Immature natural killer cell (primary cell): ENCODE measurements around the gene REPS2. TPM values are rescaled to one million over a fixed set of nuclear protein-coding genes. Genes with fewer than 3 reads are reported as not detected.

ENCODE experiments used
- DNase-seq, 3 donors: peaks; one replicate each; pipeline ENCODE4 v3.0.0; 2022; ENCODE audit warnings: mixed read lengths in 1 of 3
- H3K27ac Mint-ChIP-seq, 6 donors: one replicate each; pipeline ENCODE4 v1.8.0; 2020; ENCODE audit warnings: mixed read lengths in 6 of 6, mild to moderate bottlenecking in 5 of 6, inconsistent platforms in 4 of 6, moderate library complexity in 3 of 6
- H3K27me3 Mint-ChIP-seq, 3 donors: one replicate each; pipeline ENCODE4 v1.8.0; 2020 to 2021; ENCODE audit warnings: low read depth in 3 of 3, mild to moderate bottlenecking in 3 of 3, mixed read lengths in 3 of 3, moderate library complexity in 3 of 3, inconsistent platforms in 1 of 3
- H3K36me3 Mint-ChIP-seq, 3 donors: one replicate each; pipeline ENCODE4 v1.8.0; 2020; ENCODE audit warnings: mixed read lengths in 3 of 3, inconsistent platforms in 2 of 3, mild to moderate bottlenecking in 2 of 3
- H3K4me1 Mint-ChIP-seq, 2 donors: one replicate each; pipeline ENCODE4 v1.8.0; 2020; ENCODE audit warnings: inconsistent platforms in 2 of 2, mild to moderate bottlenecking in 2 of 2, mixed read lengths in 2 of 2, moderate library complexity in 1 of 2
- H3K4me3 Mint-ChIP-seq, 5 donors: one replicate each; pipeline ENCODE4 v1.8.0; 2020; ENCODE audit warnings: mild to moderate bottlenecking in 5 of 5, mixed read lengths in 5 of 5, inconsistent platforms in 3 of 5, moderate library complexity in 3 of 5
- H3K9me3 Mint-ChIP-seq, 6 donors: one replicate each; pipeline ENCODE4 v1.8.0; 2020; ENCODE audit warnings: mild to moderate bottlenecking in 6 of 6, mixed read lengths in 6 of 6, inconsistent platforms in 4 of 6, moderate library complexity in 3 of 6
- polyA plus RNA-seq, 3 donors: library from polyadenylated mRNA; unstranded; fragments of 300-500 nt; fragmentation: Illumina TruSeq; gene quantifications; one replicate each; pipeline ENCODE4 v1.2.3, GENCODE V29; 2021

The REPS2 gene
- polyA plus RNA-seq, 3 donors from 2014 or later: 0.03 to 0.71 TPM; not detected in 1

GRCh38 chrX:16975233-16975632, 28.8 kb downstream of the REPS2 start:
- H3K4me3 Mint-ChIP-seq: no peak overlapping the region
- H3K9me3 Mint-ChIP-seq: no peaks in the 10 kb centered on the region

GRCh38 chrX:16977771-16978170, 31.3 kb downstream of the REPS2 start:
- DNase-seq: no peak
- Mint-ChIP-seq H3K4me3 (no peak overlapping the region), H3K27me3 (peaks cover 6 to 8% (median 6%) of the 10 kb centered on the region in 3 donors), H3K9me3 (no peaks in the 10 kb centered on the region), H3K27ac (no peak overlapping the region), H3K36me3 (no peaks in the 10 kb centered on the region), H3K4me1 (no peaks in the 10 kb centered on the region)

More at GRCh38 chrX:16975233-16975632, 28.8 kb downstream of the REPS2 start:
- Mint-ChIP-seq H3K36me3 (no peaks in the 10 kb centered on the region), H3K4me1 (no peaks in the 10 kb centered on the region), H3K27me3 (peaks cover 6 to 7% (median 6%) of the 10 kb centered on the region in 3 donors), H3K27ac (no peak overlapping the region)
- DNase-seq: no peak

- DNase-seq: no peak
- no peaks in the 10 kb centered on the region for H3K36me3 Mint-ChIP-seq
- H3K27ac Mint-ChIP-seq: no peak overlapping the region
- no peak overlapping the region for H3K4me3 Mint-ChIP-seq
- no peaks in the 10 kb centered on the region for H3K4me1 Mint-ChIP-seq
- no peaks in the 10 kb centered on the region for H3K9me3 Mint-ChIP-seq
- H3K27me3 Mint-ChIP-seq: peaks cover 6 to 8% (median 6%) of the 10 kb centered on the region in 3 donors
Measured at GRCh38 chrX:16978193-16978984, 31.9 kb downstream of the REPS2 start.

- peaks cover 6 to 9% (median 6%) of the 10 kb centered on the region in 3 donors for H3K27me3 Mint-ChIP-seq
- H3K4me3 Mint-ChIP-seq: no peak overlapping the region
- no peaks in the 10 kb centered on the region for H3K36me3 Mint-ChIP-seq
- H3K9me3 Mint-ChIP-seq: no peaks in the 10 kb centered on the region
- DNase-seq: no peak
- H3K4me1 Mint-ChIP-seq: no peaks in the 10 kb centered on the region
- no peak overlapping the region for H3K27ac Mint-ChIP-seq
Measured at GRCh38 chrX:16979226-16979625, 32.8 kb downstream of the REPS2 start.

DNA sequence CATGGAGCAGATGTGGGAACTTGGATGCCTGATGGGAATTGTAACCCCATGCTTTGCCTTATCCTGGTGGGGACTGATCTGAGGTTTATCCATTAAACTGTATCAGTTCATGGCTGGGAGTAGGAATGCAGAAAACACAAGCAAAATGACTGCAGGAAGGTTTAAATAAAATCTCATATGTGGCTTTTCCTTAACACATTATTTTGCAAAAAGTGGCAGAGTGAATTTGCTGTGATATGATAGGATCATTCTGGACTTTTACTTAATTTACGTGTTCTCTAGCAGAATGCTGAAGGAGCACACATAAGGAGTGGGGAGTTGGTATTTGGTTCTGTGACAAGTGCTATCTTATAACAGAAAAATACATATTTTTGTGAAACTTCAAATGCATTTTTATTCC, 34.8 kb downstream of the REPS2 start:
- no peak for DNase-seq
- Mint-ChIP-seq H3K36me3 (no peaks in the 10 kb centered on the region), H3K9me3 (no peaks in the 10 kb centered on the region), H3K27me3 (peaks cover 2 to 11% (median 6%) of the 10 kb centered on the region in 3 donors), H3K4me3 (no peak overlapping the region), H3K4me1 (no peaks in the 10 kb centered on the region), H3K27ac (no peak overlapping the region)

GRCh38 chrX:16981980-16982379, 35.5 kb downstream of the REPS2 start:
- no peak for DNase-seq
- H3K9me3 Mint-ChIP-seq: no peaks in the 10 kb centered on the region

DNA sequence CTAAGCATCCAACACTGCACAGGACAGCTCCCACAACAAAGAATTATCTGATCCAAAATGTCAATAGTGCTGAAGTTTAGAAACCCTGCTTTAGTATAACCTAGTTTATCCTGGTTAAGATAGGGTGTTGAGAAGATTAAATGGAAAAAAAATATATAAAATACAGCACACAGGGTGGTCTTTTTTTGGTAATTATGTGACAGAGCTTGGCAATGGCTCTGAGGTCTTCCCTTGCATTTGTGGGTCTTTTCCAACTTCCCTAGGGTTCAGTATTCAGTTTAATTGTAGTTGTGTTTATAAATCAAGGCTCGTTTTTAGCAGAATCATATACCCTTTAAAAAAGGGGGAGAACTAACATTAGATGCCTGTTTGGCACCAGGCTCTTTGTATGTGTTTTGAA, 36.6 kb downstream of the REPS2 start:
- Mint-ChIP-seq H3K4me3 (no peak overlapping the region), H3K4me1 (no peaks in the 10 kb centered on the region), H3K27ac (no peak overlapping the region), H3K9me3 (no peaks in the 10 kb centered on the region), H3K27me3 (peaks cover under 1 to 9% (median 2%) of the 10 kb centered on the region in 3 donors), H3K36me3 (no peaks in the 10 kb centered on the region)
- no peak for DNase-seq

More at GRCh38 chrX:16981980-16982379, 35.5 kb downstream of the REPS2 start:
- Mint-ChIP-seq H3K27me3 (peaks cover 2 to 11% (median 6%) of the 10 kb centered on the region in 3 donors), H3K4me3 (no peak overlapping the region), H3K4me1 (no peaks in the 10 kb centered on the region), H3K36me3 (no peaks in the 10 kb centered on the region), H3K27ac (no peak overlapping the region)

- Mint-ChIP-seq H3K4me1 (no peaks in the 10 kb centered on the region), H3K36me3 (no peaks in the 10 kb centered on the region), H3K27me3 (peaks cover 2 to 9% (median 2%) of the 10 kb centered on the region in 3 donors), H3K27ac (no peak overlapping the region), H3K9me3 (no peaks in the 10 kb centered on the region), H3K4me3 (no peak overlapping the region)
- DNase-seq: no peak
Measured at GRCh38 chrX:16985286-16985685, 38.8 kb downstream of the REPS2 start.

DNA sequence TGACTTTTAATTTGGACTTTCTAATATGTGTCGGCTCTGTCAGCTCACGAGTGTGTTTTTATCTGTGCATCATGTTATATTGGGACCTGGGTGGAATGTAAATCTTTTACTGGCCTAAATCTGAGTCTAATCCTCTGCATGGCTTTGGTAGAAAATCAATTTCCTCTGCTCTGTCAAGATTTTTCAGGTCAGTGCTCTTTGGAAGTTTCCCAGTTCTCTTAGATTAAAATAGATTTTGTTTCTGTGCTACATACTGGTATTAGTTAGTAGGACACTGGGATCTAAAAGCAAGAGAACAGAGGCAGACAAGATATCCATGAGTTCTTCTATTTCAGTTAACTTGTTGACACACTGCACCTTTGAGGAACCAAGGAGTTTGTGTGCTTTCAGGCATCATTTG, 39.7 kb downstream of the REPS2 start:
- Mint-ChIP-seq H3K4me3 (no peak overlapping the region), H3K27ac (no peak overlapping the region), H3K27me3 (peaks cover 2 to 9% (median 2%) of the 10 kb centered on the region in 3 donors), H3K4me1 (no peaks in the 10 kb centered on the region), H3K36me3 (no peaks in the 10 kb centered on the region), H3K9me3 (no peaks in the 10 kb centered on the region)
- DNase-seq: no peak

DNA sequence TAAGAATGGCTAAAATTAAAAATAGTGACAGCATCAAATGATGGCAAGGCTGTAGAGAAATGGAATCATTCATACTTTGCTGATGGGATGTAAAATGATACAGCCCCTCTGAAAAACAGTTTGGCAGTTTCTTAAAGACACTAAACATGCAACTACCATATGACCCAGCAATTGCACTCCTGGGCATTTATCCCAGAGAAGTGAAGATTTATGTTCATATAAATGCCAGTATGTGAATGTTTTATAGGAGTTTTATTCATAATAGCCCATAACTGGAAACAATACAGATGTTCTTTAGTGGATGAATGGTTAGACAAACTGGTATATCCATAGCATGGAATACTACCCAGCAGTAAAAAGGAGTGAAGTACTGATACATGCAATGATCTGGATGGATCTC, 43.3 kb downstream of the REPS2 start:
- DNase-seq: no peak
- no peak overlapping the region for H3K27ac Mint-ChIP-seq
- H3K4me1 Mint-ChIP-seq: no peaks in the 10 kb centered on the region
- H3K4me3 Mint-ChIP-seq: no peak overlapping the region
- peaks cover 0 to 2% (median 2%) of the 10 kb centered on the region in 3 donors for H3K27me3 Mint-ChIP-seq
- H3K36me3 Mint-ChIP-seq: no peaks in the 10 kb centered on the region
- H3K9me3 Mint-ChIP-seq: no peaks in the 10 kb centered on the region

GRCh38 chrX:16990839-16991238, 44.4 kb downstream of the REPS2 start:
- Mint-ChIP-seq H3K4me1 (no peaks in the 10 kb centered on the region), H3K4me3 (no peak overlapping the region), H3K36me3 (no peaks in the 10 kb centered on the region), H3K27me3 (peaks cover 0 to 2% (median 2%) of the 10 kb centered on the region in 3 donors), H3K27ac (no peak overlapping the region), H3K9me3 (no peaks in the 10 kb centered on the region)
- DNase-seq: no peak

DNA sequence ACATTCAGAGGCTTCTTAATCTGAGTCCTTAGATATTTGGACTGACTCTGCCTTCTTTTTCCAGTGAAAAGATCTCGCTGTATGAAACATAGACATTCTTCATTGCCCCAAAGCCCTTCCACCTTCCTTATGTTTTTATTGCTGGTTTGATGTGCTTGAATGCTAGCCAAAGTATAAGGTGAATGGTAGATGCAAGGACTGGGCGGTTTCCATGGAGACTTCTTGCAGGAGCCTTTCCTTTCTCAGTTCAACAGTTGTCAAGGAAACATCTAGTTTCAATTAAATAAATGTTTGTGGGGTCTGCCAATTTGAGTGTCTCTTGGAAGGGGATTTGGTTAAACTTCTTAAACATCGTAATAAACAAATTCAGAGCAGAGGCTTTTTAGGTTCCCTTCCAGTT, 46.0 kb downstream of the REPS2 start:
- DNase-seq: no peak
- no peak overlapping the region for H3K4me3 Mint-ChIP-seq

DNA sequence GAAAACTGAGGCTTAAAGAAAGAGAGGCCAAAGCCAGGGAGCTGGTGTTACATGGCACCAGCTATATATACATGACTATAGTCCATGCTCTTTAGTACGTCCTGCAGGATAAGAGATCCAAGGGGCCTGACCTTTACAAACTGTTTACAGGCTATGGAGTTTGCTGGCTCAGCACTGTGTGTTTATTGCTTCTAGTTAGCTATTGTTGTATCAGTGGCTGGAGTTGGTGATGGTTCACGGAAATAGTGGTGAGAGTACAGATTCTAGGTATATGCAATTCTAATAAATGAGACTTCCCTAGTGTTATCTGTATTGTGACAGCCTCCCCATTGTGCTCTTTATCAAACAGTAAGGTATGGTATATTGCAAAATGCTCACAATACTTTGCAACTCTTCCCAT, 46.5 kb downstream of the REPS2 start:
- H3K27me3 Mint-ChIP-seq: peaks cover 0 to 2% (median 2%) of the 10 kb centered on the region in 3 donors

More for the DNA sequence above, 46.0 kb downstream of the REPS2 start:
- Mint-ChIP-seq H3K4me1 (no peaks in the 10 kb centered on the region), H3K27ac (no peak overlapping the region), H3K27me3 (peaks cover 0 to 2% (median 2%) of the 10 kb centered on the region in 3 donors), H3K36me3 (no peaks in the 10 kb centered on the region), H3K9me3 (no peaks in the 10 kb centered on the region)

DNA sequence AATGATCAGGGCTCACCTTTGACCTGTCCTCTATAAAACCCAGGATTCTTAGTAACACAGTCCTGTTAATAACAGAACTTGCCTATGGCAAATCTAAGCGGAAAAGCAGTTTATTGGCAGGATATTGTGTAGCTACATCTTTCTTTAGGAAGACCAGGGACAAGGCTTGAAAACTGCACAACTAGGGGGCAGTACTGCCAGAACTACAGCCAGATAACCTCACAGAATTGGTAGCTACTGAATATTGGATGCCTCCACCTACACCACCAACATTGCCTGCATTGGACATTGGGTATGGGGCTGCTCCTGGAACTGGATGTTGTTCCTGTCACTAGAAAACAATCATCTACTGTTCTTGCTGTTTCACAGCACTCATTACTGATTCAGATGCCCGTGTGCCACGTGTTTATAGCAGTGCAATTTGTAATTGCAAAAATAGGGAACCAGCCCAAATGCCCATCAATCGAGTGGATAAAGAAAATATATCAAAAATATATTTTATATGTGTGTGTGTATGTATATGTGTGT, 47.4 kb downstream of the REPS2 start:
- Mint-ChIP-seq H3K4me1 (no peaks in the 10 kb centered on the region), H3K4me3 (no peak overlapping the region), H3K9me3 (no peaks in the 10 kb centered on the region), H3K36me3 (no peaks in the 10 kb centered on the region), H3K27ac (no peak overlapping the region), H3K27me3 (peaks cover 0 to 2% (median 0%) of the 10 kb centered on the region in 3 donors)
- DNase-seq: no peak

More for the DNA sequence above, 46.5 kb downstream of the REPS2 start:
- Mint-ChIP-seq H3K27ac (no peak overlapping the region), H3K36me3 (no peaks in the 10 kb centered on the region), H3K9me3 (no peaks in the 10 kb centered on the region), H3K4me3 (no peak overlapping the region), H3K4me1 (no peaks in the 10 kb centered on the region)
- no peak for DNase-seq
